ENCODE results near the gene PCYT1A.

DNA sequence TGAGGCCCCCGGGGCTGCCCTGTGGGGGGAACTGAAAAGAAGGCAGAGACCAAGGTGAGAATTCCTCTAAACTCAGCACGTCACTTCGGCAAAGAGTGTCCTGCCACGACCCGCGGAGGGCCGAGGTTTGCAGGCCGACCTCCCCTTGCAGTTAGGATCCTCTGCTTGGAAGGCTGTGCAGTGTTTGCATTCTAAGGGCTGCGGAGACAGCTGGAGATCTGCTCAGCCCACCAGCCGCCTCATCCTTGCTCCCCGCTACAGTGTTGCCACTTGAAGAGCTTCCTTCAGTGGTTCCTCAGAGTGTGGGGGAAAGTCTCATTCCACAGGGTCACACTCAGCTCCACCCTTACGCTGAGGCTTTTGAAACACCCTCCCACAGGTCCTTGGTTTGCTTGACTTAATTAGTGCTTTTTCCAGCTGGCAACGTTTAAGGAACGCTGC lies 60.4 kb downstream of the PCYT1A start:
- TF ChIP-seq, protein P1, sequence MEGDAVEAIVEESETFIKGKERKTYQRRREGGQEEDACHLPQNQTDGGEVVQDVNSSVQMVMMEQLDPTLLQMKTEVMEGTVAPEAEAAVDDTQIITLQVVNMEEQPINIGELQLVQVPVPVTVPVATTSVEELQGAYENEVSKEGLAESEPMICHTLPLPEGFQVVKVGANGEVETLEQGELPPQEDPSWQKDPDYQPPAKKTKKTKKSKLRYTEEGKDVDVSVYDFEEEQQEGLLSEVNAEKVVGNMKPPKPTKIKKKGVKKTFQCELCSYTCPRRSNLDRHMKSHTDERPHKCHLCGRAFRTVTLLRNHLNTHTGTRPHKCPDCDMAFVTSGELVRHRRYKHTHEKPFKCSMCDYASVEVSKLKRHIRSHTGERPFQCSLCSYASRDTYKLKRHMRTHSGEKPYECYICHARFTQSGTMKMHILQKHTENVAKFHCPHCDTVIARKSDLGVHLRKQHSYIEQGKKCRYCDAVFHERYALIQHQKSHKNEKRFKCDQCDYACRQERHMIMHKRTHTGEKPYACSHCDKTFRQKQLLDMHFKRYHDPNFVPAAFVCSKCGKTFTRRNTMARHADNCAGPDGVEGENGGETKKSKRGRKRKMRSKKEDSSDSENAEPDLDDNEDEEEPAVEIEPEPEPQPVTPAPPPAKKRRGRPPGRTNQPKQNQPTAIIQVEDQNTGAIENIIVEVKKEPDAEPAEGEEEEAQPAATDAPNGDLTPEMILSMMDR (IDR thresholded peaks at IDR 0.05; ENCODE audit: borderline replicate concordance, extremely low read depth, low read length, poor library complexity, severe bottlenecking): no peak
- TF ChIP-seq EZH2 (IDR thresholded peaks at IDR 0.05; ENCODE audit: borderline replicate concordance, low read depth, low read length, severe bottlenecking): no peak

Measured in DND-41 (cell line).